Measurements from ENCODE around the gene SPATC1L.
"Not testable (repeated sequence)": the region's sequence is repeated elsewhere in the genome, so short reads cannot be mapped to it uniquely, and the experiment has no call there.

SPATC1L gene

DNA sequence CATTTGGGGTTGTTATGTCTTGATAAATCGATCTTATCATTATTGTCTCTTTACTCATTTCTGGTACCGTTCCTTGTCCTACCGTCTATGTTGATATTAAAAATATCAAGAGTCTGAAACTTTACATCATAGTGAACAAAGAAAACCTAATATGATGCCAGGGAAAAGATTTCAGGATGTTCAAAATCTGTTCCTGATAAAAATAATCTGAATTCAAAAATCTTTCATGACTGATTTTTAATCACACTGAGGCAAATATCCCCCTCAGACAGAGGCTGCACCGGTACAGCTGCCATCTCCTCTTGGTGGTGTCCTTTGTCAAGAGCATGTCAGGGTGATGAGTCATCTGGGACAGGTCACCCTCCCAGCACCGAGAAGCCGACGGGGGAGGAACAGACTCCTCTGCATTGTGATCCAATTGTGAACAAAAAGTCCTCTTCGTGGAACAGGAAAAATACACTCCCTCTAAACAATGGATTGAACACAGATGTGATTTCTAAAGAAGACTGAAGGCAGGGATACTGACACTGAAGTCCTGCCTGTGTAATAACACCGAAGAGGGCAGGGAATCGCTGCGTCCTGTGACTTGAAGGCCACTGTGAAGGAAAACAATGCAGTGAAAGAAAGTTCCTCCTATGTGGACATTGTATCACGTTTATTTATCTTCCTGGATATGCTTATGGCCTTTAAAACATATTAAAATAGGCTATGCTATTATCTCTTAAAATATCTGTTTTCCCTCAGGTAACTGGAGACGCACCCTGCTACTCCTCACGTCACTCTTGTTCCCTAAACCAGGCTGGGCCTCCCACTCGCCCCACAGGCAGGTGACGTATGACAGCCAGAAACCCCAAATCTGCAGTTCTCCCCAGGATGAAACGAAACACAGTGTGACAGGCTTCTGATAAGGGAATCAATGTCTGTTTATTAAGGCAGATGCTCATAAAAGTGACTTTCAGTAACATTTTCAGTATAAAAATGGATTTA lies 4.3 kb upstream of the SPATC1L start:
- DNase-seq: peak; percentile 39

DNA sequence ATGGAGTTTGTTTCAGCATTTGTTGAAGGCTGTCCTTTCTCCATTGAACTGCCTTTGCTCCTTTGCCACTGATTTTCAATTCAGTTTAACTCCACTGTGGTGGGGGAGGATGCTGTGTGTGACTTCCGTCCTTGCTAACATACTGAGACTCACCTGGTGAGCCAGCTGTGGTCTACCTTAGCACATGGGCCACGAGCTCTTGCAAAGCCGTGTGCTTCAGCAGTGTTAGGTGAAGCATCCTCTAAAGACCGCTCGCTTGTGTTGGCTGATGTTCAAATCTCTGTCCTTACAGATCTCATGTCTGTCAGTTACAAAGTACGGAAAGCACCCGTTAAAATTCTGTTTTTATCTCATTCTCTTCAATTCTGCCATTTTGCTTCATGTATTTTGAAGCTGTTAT lies 3.6 kb upstream of the SPATC1L start:
- in situ Hi-C loops (cut with HindIII; ENCODE audit: low pct_ligation_motif_present, low pct_unique_long_range_greater_than_20kb, low sequenced_read_pairs): no loop called here
- no peak for DNase-seq

More for the DNA sequence above, 4.3 kb upstream of the SPATC1L start:
- in situ Hi-C loops (cut with HindIII; ENCODE audit: low pct_ligation_motif_present, low pct_unique_long_range_greater_than_20kb, low sequenced_read_pairs): no loop called here

DNA sequence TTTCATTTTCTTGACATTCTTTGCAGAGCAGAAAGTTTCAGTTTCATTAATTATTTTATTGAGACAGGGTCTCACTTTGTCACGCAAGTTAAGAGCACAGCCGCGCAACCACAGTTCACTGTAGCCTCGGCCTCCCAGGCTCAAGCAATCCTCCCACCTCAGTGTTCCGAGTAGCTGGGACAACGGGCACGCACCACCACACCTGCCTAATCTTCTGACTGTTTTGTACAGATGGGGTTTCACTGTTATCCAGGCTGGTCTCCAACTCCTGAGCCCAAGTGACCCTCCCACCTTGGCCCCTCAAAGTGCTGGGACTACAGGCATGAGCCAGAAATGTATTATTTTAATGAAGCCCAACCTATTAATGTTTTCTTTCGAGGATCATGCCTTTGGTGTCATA lies 3.0 kb upstream of the SPATC1L start:
- in situ Hi-C loops (cut with HindIII; ENCODE audit: low pct_ligation_motif_present, low pct_unique_long_range_greater_than_20kb, low sequenced_read_pairs): no loop called here

DNA sequence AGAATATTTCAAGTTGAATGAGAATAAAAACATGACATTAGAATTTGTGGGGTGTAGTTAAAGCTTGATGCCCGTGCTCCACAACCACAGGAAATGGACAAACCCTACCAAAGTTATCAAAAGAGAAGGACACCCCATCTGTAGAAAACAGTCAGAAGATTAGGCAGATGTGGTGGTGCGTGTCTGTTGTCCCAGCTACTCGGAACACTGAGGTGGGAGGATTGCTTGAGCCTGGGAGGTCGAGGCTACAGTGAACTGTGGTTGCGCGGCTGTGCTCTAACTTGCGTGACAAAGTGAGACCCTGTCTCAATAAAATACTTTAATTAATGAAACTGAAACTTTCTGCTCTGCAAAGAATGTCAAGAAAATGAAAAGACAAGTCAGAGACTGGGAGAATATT lies 1.5 kb upstream of the SPATC1L start:
- in situ Hi-C loops (cut with HindIII; ENCODE audit: low pct_ligation_motif_present, low pct_unique_long_range_greater_than_20kb, low sequenced_read_pairs): no loop called here
- DNase-seq: no peak

More for the DNA sequence above, 3.0 kb upstream of the SPATC1L start:
- DNase-seq: no peak

DNA sequence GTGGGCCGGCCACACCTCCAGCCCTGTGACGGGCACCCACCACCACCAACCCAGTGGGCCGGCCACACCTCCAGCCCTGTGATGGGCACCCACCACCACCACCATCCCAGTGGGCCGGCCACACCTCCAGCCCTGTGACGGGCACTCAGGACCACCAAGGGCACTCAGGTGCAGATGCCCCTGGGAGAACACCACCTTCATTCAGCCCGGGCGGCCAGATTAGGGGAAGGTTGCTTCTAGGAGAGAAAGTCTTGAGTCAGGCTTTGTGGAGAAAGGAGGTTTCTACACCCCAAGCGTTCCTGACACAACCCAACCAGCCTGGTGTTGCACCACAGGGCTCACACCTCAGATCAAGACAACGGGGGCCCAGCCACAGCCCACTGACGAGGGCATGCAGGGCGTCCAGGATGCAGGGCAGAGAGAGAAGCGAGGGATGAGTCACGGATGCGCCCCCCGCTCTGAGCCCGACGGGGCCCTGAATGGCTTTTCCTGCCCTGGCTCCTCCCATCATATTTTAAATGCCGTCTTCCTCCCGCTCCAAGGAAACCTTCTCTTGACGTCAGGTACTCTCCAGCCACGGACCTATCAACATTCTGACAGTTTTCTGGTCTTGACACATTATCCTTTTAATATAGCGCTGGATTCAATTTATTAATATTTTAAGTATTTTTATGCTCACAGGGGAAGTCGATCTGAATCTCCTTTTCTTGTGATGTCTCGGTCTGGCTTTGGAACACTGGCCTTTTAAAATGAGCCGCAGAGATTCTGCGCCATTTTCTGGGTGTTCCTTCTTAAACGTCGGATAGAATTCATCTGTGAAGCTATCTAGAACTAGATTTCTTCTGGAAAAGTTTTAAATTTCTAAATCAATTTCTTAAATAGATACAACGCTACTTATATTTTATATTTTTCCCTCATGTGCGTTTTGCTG lies 631 bp upstream of the SPATC1L start:
- in situ Hi-C loops (cut with HindIII; ENCODE audit: low pct_ligation_motif_present, low pct_unique_long_range_greater_than_20kb, low sequenced_read_pairs): no loop called here
- peak; percentile 50 for DNase-seq

DNA sequence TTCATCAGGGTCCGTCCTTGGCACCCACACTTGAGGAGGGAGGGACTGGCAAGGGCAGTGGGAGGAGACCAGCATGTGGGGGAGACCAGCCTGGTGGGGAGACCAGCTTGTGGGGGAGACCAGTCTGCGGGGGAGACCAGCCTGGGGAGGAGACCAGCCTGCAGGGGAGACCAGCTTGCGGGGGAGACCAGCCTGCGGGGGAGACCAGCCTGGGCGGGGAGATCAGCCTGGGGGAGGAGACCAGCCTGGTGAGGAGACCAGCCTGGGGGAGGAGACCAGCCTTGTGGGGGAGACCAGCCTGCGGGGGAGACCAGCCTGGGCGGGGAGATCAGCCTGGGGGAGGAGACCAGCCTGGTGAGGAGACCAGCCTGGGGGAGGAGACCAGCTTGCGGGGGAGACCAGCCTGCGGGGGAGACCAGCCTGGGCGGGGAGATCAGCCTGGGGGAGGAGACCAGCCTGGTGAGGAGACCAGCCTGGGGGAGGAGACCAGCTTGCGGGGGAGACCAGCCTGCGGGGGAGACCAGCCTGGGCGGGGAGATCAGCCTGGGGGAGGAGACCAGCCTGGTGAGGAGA lies 836 bp downstream of the SPATC1L start:
- DNase-seq; in situ Hi-C loops (cut with HindIII; ENCODE audit: low pct_ligation_motif_present, low pct_unique_long_range_greater_than_20kb, low sequenced_read_pairs): not testable (repeated sequence)

DNA sequence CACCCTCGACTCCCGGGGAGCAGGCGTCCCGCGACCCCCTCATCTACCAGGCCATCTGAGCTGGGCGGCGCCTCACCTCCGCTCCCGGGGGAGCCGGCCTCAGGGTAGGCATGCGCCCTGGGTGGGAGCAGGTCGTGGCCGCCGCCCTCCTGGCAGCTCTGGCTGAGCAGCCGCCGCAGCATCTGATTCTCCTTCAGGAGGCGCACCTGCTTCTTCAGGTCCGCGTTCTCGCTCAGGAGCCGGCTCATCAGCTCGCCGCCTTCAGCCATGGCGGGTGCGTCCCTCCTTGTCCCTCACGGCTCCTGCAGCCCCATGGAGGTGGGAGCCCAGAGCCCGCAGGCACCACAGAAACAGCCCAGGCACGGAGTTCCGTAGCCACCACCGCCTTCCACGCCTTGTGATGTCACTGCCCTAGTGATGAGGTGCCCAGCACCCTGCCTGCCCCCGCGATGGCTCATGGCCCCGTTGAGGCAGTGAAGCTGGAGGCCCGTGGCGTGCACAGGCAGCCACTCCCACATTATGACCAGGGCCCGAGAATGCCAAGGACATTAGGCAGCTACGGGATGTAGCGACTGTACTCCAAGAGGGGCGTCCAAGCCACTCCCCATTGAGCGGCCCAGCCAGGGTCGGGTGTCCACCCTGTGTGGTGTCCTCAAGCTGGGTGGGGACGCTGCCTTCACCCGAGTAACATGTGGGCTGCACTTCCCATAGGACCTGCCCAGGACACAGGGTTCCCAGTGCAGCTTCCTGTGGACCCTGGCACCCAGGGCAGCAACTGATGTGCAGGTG lies 1.5 kb downstream of the SPATC1L start:
- DNase-seq: no peak
- in situ Hi-C loops (cut with HindIII; ENCODE audit: low pct_ligation_motif_present, low pct_unique_long_range_greater_than_20kb, low sequenced_read_pairs): no loop called here

DNA sequence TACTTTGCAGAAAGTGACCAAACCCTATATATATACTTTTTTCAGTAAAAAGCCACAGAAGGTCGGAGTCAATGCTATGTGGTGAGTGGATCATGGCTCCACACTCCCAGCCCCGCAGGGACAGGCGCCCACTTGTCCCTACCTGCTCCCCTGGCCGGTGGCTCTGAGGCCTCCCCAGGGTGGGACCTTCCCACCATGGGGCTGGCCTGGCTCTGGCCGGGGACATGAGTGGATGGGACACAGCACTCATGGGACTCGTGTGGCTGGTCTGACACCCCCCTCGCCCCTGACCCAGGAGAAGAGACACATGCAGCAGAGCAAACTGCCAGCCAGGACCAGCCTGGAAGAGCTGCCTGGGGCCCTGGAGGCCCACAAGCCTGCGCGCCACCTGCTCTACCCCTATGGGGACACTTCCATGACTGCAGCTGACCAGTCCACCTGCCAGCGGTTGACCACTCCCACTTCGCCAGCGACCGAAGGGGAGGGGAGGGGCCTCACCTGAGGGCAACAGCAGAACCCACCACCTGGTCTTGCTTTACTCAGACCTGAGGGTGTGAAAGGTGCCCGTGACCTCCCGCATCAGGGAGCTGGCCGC lies 2.2 kb downstream of the SPATC1L start:
- no peak for DNase-seq
- in situ Hi-C loops (cut with HindIII; ENCODE audit: low pct_ligation_motif_present, low pct_unique_long_range_greater_than_20kb, low sequenced_read_pairs): no loop called here

DNA sequence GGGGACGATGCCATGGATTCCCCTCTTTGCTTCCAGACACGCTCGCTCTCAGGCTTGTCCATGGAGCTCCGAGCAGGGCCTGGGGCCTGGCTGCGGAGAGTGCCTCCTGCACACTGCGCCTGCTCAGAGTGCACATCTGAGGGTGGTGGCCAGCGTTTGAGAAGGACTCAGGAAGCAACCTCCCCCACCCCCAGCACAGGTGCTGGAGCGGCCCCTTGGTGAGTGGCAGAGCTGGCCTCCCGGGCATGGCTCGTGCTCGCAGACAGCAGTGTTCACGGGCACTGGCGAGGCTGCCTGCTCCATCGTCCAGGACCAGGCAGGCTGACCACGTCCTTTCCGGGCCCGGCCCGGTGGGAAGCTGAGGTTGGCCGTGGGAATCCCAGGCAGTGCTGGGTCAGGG lies 2.8 kb downstream of the SPATC1L start:
- DNase-seq: no peak
- in situ Hi-C loops (cut with HindIII; ENCODE audit: low pct_ligation_motif_present, low pct_unique_long_range_greater_than_20kb, low sequenced_read_pairs): no loop called here

DNA sequence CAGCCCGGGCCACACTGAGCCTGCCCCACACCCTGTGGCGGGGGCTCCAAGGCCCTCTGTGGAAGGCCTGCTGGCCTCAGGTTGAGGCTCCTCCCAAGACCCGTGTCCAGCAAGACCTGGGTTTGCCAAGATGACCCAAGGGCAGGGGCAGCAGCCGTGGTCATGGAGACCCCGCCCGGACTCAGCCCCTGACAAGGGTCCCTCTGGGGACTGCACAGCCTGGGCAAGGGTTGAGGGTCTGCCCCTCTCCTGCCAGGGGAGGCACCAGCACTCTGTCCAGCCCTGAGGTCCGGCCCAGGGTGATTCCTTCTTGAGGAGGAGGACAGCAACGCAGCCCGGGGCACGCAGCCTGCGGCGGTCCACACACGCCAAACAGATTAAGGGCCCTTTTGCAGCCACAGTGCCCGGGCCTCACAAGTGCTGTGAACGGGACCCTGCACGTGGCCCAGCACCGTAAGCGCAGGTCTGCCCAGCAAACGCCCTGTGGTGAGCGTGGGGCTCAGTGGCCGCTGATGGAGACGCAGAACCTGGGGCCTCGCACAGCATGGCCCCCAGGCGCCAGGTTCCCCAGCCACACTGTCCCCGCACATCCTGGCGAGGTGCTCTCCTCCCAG lies 3.4 kb downstream of the SPATC1L start:
- DNase-seq: no peak
- in situ Hi-C loops (cut with HindIII; ENCODE audit: low pct_ligation_motif_present, low pct_unique_long_range_greater_than_20kb, low sequenced_read_pairs): no loop called here

DNA sequence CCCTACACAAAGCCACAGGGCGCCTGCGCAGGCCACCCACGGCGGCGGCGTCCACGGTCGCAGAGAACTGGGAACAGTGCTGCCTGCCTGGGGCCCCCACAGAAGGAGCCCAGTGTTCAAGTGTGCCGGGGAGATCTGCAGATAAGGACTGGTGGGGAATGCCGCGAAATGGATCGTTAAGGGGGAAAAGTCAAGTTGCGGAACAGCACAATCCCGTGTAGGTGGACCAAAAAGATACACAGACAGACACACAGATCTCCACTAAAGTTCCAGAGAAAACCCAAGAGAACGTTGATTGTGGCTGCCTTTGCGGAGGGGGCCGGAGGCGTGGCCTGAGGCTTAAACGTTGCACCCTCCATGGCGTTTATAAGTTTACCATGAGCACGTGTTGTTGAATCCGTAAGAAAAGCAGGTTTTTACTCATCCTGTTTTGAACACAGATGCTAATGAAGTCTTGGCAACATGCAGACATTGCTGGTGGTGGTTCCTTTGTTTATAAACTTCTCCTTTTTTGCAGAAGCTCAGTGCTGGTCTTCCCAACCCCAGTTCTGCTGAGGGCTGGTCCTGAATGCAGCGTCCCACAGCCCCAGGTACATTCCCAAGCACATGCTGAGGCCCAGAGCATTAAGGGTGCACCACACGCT lies 4.1 kb downstream of the SPATC1L start:
- no peak for DNase-seq
- in situ Hi-C loops (cut with HindIII; ENCODE audit: low pct_ligation_motif_present, low pct_unique_long_range_greater_than_20kb, low sequenced_read_pairs): no loop called here

DNA sequence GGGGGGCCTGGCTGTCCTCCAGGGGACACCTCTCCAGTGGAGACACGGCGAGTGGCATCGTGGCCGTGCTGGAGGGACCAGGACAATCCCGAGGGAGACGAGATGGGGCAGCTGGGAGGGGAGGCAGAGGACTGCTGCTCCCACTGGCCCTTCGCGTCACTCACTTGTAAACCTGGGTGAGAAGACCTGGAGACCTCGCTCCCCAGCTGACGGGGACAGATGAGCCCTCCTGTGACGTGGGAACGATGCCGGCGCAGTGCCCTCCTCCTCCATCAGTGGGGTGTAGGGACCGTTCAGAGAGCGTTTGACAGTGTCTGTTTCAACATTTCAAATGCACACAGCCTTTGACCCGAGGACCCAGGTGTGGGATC lies 4.6 kb downstream of the SPATC1L start:
- DNase-seq: no peak
- in situ Hi-C loops (cut with HindIII; ENCODE audit: low pct_ligation_motif_present, low pct_unique_long_range_greater_than_20kb, low sequenced_read_pairs): no loop called here

DNA sequence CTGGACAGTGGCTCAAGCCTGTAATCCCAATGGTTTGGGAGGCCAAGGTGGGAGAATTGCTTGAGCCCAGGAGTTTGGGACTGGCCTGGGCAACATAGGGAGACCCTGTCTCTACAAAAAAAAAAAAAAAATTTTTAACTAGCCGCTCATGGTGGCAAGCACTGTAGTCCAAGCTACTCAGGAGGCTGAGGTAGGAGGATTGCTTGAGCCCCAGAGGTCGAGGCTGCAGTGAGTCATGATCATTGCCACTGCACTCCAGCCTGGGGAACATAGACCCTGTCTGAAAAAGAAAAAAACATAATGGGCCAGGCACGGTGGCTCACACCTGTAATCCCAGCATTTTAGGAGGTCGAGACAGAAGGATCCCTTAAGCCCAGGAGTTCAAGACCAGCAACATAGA lies 5.3 kb downstream of the SPATC1L start:
- in situ Hi-C loops (cut with HindIII; ENCODE audit: low pct_ligation_motif_present, low pct_unique_long_range_greater_than_20kb, low sequenced_read_pairs): no loop called here

DNA sequence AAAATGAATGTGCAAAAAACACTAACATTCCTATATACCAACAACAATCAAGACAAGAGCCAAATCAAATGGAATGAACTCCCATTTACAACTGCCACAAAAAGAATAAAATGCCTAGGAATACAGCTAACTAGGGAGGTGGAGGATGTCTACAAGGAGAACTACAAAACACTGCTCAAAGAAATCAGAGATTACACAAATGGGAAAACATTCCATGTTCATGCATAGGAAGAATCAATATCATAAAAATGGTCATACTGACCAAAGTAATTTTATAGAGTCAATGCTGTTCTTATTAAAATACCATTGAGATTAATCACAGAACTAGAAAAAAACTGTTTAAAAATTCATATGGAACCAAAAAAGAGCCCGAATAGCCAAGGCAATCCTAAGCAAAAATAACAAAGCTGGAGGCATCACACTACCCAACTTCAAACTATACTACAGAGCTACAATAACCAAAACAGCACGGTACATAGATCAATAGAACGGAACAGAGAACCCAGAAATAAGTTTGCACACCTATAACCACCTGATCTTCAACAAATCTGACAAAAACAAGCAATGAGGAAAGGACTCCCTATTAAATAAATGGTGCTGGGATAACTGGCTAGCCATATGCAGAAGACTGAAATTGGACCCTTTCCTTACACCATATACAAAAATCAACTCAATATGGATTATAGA lies 7.7 kb downstream of the SPATC1L start:
- DNase-seq; in situ Hi-C loops (cut with HindIII; ENCODE audit: low pct_ligation_motif_present, low pct_unique_long_range_greater_than_20kb, low sequenced_read_pairs): not testable (repeated sequence)

More for the DNA sequence above, 5.3 kb downstream of the SPATC1L start:
- no peak for DNase-seq

DNA sequence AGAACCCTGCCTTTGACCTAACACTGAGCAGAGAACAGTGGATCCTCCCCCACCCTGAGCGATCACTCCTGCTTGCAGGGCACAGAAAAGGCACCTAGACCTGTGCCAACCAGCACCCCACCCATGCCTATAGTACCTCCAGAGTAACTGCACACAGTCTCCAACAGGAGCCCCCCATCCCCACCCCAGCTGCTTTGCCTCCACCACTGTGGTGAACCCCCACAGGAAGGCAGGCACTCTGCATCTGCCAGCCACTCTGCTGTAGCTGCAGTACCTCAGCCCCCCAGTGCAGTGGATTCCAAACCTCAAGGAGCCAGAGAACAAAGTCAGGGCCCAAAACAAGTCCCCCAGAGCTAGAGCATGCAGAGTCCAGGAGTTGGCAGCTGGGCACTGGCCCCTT lies 10.7 kb downstream of the SPATC1L start:
- in situ Hi-C loops (cut with HindIII; ENCODE audit: low pct_ligation_motif_present, low pct_unique_long_range_greater_than_20kb, low sequenced_read_pairs): no loop called here
- DNase-seq: no peak

DNA sequence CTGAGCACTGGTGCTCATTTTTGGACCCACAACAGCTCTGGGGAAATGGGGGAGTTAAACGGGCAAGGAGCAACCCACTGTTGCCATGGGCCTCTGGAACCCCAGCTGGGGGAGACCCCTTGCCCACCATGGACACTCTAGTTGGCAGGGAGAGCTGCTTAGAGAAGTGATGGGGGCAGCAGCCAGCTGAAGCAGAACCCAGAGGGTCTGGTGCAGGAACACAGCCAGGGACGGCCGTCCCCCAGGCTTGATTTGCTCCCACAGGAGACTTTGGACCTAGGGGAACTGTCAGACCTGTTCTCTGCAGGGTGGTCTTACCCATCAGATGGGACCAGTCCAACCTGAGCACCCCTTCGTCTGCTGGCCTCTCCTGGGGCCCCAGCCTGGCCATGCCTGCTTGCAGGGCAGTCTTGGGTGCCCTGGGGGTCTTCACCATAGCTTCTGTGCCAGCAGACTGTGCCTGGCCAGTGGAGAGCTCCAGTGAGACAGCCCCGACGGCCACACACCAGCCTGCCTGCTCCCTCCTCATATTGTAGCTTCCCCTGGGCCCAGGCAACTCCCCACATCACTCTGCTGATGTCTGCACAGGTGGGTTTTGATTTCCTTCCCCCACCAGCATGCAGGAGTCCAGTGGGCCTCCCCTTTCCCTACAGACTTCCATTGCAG lies 11.3 kb downstream of the SPATC1L start:
- in situ Hi-C loops (cut with HindIII; ENCODE audit: low pct_ligation_motif_present, low pct_unique_long_range_greater_than_20kb, low sequenced_read_pairs): no loop called here
- no peak for DNase-seq
